NCI-H345 treated with DMSO at 0.1 percent for 48 hours (cell line): ENCODE measurements around the gene MAMDC4.
"Not testable (repeated sequence)": the region's sequence is repeated elsewhere in the genome, so short reads cannot be mapped to it uniquely, and the experiment has no call there.

Experiments used
- DNase-seq: peaks from one replicate; lab custom pipeline; 2025; ENCODE audit not compliant: unreplicated experiment; lab: John Stamatoyannopoulos, UW

MAMDC4 gene

GRCh38 chr9:136860933-136861873 lies 9.1 kb downstream of the MAMDC4 start:
- DNase-seq: no peak

GRCh38 chr9:136861874-136862457 lies 9.8 kb downstream of the MAMDC4 start:
- no peak for DNase-seq

- no peak for DNase-seq
These were observed 10.9 kb downstream of the MAMDC4 start for GRCh38 chr9:136862849-136863622.

GRCh38 chr9:136863623-136864273 lies 11.6 kb downstream of the MAMDC4 start:
- DNase-seq: no peak

GRCh38 chr9:136865041-136865767 lies 13.1 kb downstream of the MAMDC4 start:
- DNase-seq: no peak

- DNase-seq: no peak
These were observed 13.6 kb downstream of the MAMDC4 start for GRCh38 chr9:136865768-136866103.

GRCh38 chr9:136866898-136867421 lies 14.8 kb downstream of the MAMDC4 start:
- not testable (repeated sequence) for DNase-seq

- DNase-seq: no peak
These were observed 15.3 kb downstream of the MAMDC4 start for GRCh38 chr9:136867480-136867879.

GRCh38 chr9:136867917-136868316 lies 15.8 kb downstream of the MAMDC4 start:
- DNase-seq: no peak

GRCh38 chr9:136868644-136869043 lies 16.5 kb downstream of the MAMDC4 start:
- DNase-seq: no peak

GRCh38 chr9:136869611-136870010 lies 17.5 kb downstream of the MAMDC4 start:
- not testable (repeated sequence) for DNase-seq

GRCh38 chr9:136875155-136875554 lies 23.0 kb downstream of the MAMDC4 start:
- DNase-seq: no peak

GRCh38 chr9:136876476-136876875 lies 24.3 kb downstream of the MAMDC4 start:
- DNase-seq: no peak

GRCh38 chr9:136880651-136881050 lies 28.5 kb downstream of the MAMDC4 start:
- no peak for DNase-seq

GRCh38 chr9:136881691-136882108 lies 29.6 kb downstream of the MAMDC4 start:
- DNase-seq: no peak

- DNase-seq: no peak
These were observed 30.2 kb downstream of the MAMDC4 start for GRCh38 chr9:136882109-136882946.

- not testable (repeated sequence) for DNase-seq
These were observed 30.8 kb downstream of the MAMDC4 start for GRCh38 chr9:136882947-136883283.

- not testable (repeated sequence) for DNase-seq
These were observed 31.5 kb downstream of the MAMDC4 start for GRCh38 chr9:136883670-136884069.

- peak; percentile 87 for DNase-seq
These were observed 33.9 kb downstream of the MAMDC4 start, which contains the start of gene TRAF2 for GRCh38 chr9:136885950-136886578. Gene TRAF2 (plus strand): TSS chr9:136886516. CDS start chr9:136898741, 12,225 bp downstream.
